Activated CD8-positive, alpha-beta memory T cell treated with anti-CD3 and anti-CD28 coated beads for 4 hours (primary cell): ENCODE results near the gene ZNF662.

ENCODE experiments used
- DNase-seq, 2 donors: peaks; one replicate each; pipeline ENCODE4 v3.0.0-alpha.2; 2020; ENCODE audit warnings: low read depth in 2 of 2

ZNF662 gene

GRCh38 chr3:42887084-42887483 lies 18.9 kb upstream of the ZNF662 start:
- DNase-seq: no peak

- no peak for DNase-seq
Observed at GRCh38 chr3:42891042-42891441, 14.9 kb upstream of the ZNF662 start.

- DNase-seq: no peak
Observed at GRCh38 chr3:42892169-42892568, 13.8 kb upstream of the ZNF662 start.

- DNase-seq: no peak
Observed at GRCh38 chr3:42892807-42893206, 13.1 kb upstream of the ZNF662 start.

- no peak for DNase-seq
Observed at GRCh38 chr3:42894698-42895579, 11.0 kb upstream of the ZNF662 start.

- DNase-seq: no peak
Observed at GRCh38 chr3:42895580-42895868, 10.4 kb upstream of the ZNF662 start.

- no peak for DNase-seq
Observed at GRCh38 chr3:42898896-42899675, 6.9 kb upstream of the ZNF662 start.

- DNase-seq: no peak
Observed at GRCh38 chr3:42900226-42901072, 5.5 kb upstream of the ZNF662 start.

- no peak for DNase-seq
Observed at GRCh38 chr3:42901073-42901415, 4.9 kb upstream of the ZNF662 start.

GRCh38 chr3:42902257-42902656 lies 3.7 kb upstream of the ZNF662 start:
- no peak for DNase-seq

- no peak for DNase-seq
Observed at GRCh38 chr3:42904076-42904475, 1.9 kb upstream of the ZNF662 start.

- DNase-seq: no peak
Observed at GRCh38 chr3:42905740-42906069, 237 bp upstream of the ZNF662 start.

GRCh38 chr3:42906848-42907183 lies 874 bp downstream of the ZNF662 start:
- DNase-seq: no peak

GRCh38 chr3:42908675-42909074 lies 2.7 kb downstream of the ZNF662 start:
- DNase-seq: no peak

GRCh38 chr3:42911551-42911950 lies 5.6 kb downstream of the ZNF662 start:
- no peak for DNase-seq

GRCh38 chr3:42914771-42915515 lies 9.0 kb downstream of the ZNF662 start:
- DNase-seq: no peak

GRCh38 chr3:42923606-42924005 lies 17.7 kb downstream of the ZNF662 start:
- no peak for DNase-seq

GRCh38 chr3:42926310-42926709 lies 20.4 kb downstream of the ZNF662 start:
- no peak for DNase-seq

GRCh38 chr3:42934111-42934510 lies 28.2 kb downstream of the ZNF662 start:
- DNase-seq: no peak

- no peak for DNase-seq
Observed at GRCh38 chr3:42934910-42935309, 29.0 kb downstream of the ZNF662 start.

GRCh38 chr3:42935472-42935871 lies 29.5 kb downstream of the ZNF662 start:
- no peak for DNase-seq
